Fibroblast of skin of right quadriceps (primary cell): Measurements from ENCODE around the gene SHISA9.

ENCODE experiments used
- DNase-seq: peaks from one replicate; pipeline ENCODE4 v3.0.0-alpha.2; 2013

SHISA9 gene

GRCh38 chr16:13203725-13204124 is 302.3 kb downstream of the SHISA9 start:
- DNase-seq, result no peak

DNA sequence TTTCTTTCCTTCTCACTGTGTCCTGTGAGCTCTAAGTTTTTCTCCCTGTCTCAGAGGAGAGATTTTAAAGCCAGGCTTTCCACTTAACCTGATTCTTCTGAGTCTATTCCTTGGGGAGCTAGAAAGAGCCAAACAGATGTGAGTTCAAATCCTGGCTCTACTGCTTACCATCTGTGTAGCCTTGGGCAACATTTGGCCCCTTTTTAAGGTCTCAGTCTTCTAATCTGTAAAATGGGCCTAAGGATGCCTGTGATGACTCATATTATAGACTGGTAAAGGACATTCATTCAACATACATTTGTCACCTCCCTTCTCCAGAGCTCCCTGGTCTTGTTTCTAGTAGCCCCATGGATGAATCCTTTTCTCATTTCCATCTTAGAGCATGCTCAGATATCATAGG is 304.0 kb downstream of the SHISA9 start:
- DNase-seq, result no peak

DNA sequence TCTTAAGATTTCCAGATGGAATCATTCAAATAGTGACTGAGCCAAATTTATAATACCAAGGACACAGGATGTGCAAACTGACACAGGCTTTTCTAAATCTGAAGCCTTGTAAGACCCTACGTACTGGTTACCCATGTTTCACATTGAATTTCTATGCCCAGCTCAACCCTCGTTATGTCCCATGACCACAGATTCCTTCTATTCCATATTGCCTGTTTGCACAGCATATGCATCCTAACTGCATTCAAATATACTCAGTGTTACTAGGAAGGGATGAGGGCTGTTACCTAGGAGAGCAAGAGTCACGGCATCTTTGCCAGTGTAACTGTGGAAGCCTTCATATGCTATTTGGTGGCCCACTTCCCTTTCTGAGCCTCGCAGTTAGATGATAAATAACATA is 305.2 kb downstream of the SHISA9 start:
- no peak for DNase-seq

- DNase-seq, result no peak
These were observed 305.8 kb downstream of the SHISA9 start for GRCh38 chr16:13207151-13207550.

DNA sequence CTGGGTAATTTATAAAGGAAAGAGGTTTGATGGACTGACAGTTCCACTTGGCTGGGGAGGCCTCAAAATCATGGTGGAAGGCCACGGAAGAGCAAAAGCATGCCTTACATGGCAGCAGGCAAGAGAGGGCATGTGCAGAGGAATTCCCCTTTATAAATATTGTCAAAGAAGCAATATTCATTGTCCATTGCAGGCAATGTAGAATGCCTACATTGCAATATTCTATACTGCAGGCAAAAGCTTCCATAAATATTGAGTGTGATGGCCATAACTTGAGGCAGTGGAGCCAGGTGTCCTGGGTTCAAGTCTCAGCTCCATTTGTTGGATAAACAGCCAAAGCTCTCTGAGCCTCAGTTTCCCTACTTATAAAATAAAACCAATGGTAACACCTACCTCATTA is 322.3 kb downstream of the SHISA9 start:
- no peak for DNase-seq

DNA sequence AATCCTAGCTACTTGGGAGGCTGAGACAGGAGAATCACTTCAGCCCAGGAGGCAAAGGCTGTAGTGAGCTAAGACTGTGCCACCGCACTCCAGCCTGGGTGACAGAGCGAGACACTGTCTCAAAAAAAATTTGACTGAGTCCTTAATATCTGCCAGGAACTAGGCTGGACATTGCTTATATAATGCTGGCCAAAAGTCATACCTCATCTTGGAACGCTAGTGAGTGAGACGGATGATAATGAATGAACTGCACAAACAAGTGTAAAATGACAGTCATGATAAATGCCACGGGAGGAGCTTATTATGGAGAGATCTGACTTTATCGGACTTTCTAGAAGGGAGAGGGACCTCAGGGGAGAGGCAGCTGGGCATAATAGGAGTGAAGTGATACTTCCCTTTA is 327.6 kb downstream of the SHISA9 start:
- DNase-seq, result no peak

DNA sequence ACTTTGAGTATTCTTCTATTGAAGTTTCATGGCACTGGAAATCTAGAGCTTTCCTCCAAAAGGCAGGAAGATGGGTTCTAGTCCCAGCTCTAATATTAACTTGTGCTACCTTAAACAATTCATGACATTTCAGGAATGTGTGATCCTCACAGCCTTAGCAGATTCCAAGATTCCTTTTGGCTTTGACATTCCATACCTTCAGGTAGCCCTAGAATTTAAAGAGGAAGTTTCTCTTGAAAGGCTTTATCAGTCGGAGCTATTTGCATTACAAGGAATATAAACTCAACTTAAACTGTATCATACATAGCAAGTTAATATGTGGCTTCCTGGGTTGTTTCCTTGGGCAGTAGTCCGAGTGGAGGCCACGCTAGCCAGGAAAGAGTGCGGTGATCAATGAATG is 330.0 kb downstream of the SHISA9 start:
- no peak for DNase-seq

DNA sequence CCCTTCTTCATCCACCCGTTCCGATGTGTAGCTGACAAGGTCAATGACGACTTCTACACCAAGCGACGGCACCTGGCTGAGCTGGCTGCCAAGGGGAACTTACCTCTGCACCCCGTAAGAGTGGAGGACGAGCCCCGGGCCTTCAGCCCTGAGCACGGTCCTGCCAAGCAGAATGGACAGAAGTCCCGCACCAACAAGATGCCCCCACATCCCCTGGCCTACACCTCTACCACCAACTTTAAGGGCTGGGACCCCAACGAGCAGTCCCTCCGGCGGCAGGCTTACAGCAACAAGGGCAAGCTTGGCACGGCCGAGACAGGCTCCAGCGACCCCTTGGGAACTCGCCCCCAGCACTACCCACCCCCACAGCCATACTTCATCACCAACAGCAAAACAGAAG is 333.6 kb downstream of the SHISA9 start:
- DNase-seq, result no peak

DNA sequence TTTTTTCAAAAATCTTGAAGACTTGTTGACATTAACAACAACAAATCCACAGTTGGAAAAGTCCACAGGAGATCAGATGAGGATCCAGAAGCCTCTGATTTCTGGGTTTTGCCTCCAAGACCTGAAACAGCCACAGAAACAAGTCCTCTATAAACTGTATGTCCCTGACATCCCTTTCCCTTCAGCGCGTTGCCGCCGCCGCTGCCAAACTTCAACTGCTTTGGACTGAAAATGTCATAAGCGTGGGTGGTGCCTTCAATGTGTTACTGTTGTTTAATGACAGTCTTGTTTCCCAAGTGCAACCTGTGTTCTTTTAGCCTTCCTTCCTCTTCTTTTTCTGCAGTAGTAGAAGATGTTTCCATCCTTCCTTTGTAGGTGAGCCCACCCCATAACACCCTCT is 334.9 kb downstream of the SHISA9 start:
- DNase-seq, result no peak

- DNase-seq, result no peak
These were observed 336.8 kb downstream of the SHISA9 start for GRCh38 chr16:13238182-13238581.

DNA sequence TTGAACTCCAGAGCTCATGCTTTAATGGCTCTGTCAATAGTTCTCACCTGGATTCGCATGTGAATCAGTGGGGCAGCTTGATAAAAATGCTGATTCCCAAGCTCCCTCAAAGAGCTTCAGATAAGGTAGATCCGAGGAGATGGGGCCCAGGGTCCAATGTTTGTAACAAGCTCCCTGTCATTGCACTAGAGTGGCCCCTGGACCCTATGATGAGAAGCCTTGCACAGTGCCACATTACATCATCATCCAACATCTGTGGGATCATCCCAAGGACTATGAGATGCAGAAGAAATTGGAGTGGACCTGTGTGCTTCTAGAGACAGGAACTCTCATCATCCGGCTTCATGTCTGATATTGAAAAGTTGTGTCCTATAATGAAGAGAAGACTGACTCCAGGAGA is 340.8 kb downstream of the SHISA9 start:
- no peak for DNase-seq

GRCh38 chr16:13244770-13245169 is 343.4 kb downstream of the SHISA9 start:
- no peak for DNase-seq

DNA sequence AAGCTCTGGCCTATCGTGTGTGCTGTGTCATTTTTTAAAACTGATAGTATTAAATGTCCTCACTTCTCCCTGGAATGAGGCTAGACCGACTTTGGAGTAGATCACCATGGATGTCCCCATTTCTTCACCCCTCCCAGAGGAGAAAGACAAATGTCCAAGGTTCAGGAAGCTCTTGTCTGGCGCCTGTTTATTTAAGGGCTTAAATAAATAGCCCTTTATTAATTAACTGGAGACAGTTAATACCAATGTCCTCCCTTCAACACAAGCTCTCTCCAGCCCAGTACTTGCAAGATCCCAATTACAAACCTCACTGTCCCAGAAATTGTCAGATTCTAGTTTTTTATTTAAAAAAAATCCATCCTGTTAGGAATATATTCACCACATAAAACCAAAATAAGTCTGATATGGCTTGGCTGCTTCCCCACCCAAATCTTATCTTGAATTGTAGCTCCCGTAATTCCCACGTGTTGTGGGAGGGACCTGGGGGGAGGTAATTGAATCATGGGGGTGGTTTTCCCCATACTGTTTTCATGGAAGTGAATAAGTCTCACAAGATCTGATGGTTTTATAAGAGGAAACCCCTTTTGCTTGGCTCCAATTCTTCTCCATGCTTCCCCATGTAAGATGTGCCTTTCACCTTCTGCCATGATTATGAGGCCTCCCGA is 344.4 kb downstream of the SHISA9 start:
- DNase-seq, result no peak

GRCh38 chr16:13254998-13255614 is 353.7 kb downstream of the SHISA9 start:
- DNase-seq, result no peak

DNA sequence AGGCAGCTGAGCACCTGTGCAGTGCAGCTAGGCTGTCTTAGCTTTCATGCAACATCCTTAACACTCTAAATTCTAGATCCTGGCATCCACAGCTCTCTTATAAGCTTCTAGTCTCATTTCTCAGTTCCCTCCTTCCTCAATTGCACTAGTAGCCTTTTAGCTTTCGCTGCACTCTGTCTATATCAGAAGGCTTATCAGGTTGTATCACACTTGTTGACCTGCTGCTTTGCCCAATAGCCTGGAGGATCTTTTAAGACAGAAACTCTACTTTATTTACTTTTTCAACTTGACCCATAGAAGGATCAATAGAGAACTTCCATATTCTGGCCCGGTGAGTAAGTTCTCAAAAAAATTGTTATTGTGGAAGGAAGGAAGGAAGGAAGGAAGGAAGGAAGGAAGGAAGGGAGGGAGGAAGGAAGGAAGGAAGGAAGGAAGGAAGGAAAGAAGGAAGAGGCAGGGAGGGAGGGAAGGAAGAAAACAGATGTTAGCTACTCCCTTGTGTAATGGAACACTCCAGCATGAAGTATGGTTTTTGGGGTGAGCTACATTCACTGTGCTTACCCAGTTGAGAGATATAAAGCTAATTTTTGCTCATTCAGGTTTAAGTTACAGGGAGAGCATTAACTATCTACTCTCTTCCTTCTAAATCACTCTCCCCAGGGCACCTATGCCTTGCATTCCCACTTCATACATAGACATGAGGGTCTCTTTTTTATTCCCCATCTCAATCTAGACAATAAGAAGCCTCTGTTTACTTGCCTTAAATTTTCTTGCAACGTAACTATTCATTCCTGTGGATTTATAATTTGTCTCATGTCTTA is 361.1 kb downstream of the SHISA9 start:
- DNase-seq, result no peak

GRCh38 chr16:13264749-13265552 is 363.6 kb downstream of the SHISA9 start:
- no peak for DNase-seq

DNA sequence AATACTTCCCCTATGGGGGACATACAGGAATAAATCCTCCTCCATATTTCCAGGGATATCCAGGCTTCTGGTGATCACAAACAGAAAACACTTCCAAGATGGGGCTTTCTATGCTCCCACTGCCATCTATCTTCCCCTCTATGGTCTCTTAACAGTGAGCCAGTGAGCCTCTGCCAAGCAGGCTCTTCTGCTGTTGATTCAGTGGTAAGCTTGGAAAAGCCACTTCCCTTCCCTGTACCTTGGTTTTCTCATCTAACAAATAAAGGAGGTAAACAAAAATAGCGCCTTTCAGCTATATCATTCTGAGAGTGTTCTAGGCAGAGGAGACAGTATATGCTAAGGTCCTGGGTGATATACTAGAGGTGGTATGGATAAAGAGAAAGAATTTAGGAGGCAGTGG is 368.0 kb downstream of the SHISA9 start:
- no peak for DNase-seq

GRCh38 chr16:13269905-13270528 is 368.6 kb downstream of the SHISA9 start:
- DNase-seq, result no peak

GRCh38 chr16:13270602-13271001 is 369.2 kb downstream of the SHISA9 start:
- no peak for DNase-seq

GRCh38 chr16:13289515-13289914 is 388.1 kb downstream of the SHISA9 start:
- DNase-seq, result no peak
